Measurements from ENCODE around the gene MAP3K9. TPM values are rescaled to one million over a fixed set of nuclear protein-coding genes. Genes with fewer than 3 reads are reported as not detected.

Gene MAP3K9
- total RNA-seq, 2 donors from 2014 or later = 1.6 to 3.2 TPM

- H3K27me3 ChIP-seq = no peaks in the 10 kb centered on the region
- no peak overlapping the region for H3K4me3 ChIP-seq
- DNase-seq (ENCODE audit: low spot score) = no peak
- H3K4me1 ChIP-seq = no peaks in the 10 kb centered on the region
- no peak for TF ChIP-seq CTCF (IDR thresholded peaks at IDR 0.05)
- no peaks in the 10 kb centered on the region for H3K9me3 ChIP-seq
- no peaks in the 10 kb centered on the region for H3K36me3 ChIP-seq
- H3K27ac ChIP-seq = no peak overlapping the region
Measured at GRCh38 chr14:70789961-70790360, 19.4 kb downstream of the MAP3K9 start.

- TF ChIP-seq CTCF (IDR thresholded peaks at IDR 0.05) = no peak
- Histone ChIP-seq H3K4me1 (no peaks in the 10 kb centered on the region), H3K27ac (no peak overlapping the region), H3K9me3 (no peaks in the 10 kb centered on the region), H3K4me3 (no peak overlapping the region), H3K27me3 (no peaks in the 10 kb centered on the region), H3K36me3 (no peaks in the 10 kb centered on the region)
- no peak for DNase-seq (ENCODE audit: low spot score)
Measured at GRCh38 chr14:70789361-70789760, 20.0 kb downstream of the MAP3K9 start.

- DNase-seq (ENCODE audit: low spot score) = no peak
- TF ChIP-seq CTCF (IDR thresholded peaks at IDR 0.05) = no peak
Measured at GRCh38 chr14:70788898-70789297, 20.4 kb downstream of the MAP3K9 start.

GRCh38 chr14:70785556-70785955, 23.8 kb downstream of the MAP3K9 start:
- no peaks in the 10 kb centered on the region for H3K9me3 ChIP-seq
- no peak overlapping the region for H3K4me3 ChIP-seq
- no peak for TF ChIP-seq CTCF (IDR thresholded peaks at IDR 0.05)
- no peaks in the 10 kb centered on the region for H3K27me3 ChIP-seq
- no peaks in the 10 kb centered on the region for H3K4me1 ChIP-seq
- DNase-seq (ENCODE audit: low spot score) = no peak
- no peak overlapping the region for H3K27ac ChIP-seq
- H3K36me3 ChIP-seq = no peaks in the 10 kb centered on the region

More at GRCh38 chr14:70788898-70789297, 20.4 kb downstream of the MAP3K9 start:
- Histone ChIP-seq H3K27me3 (no peaks in the 10 kb centered on the region), H3K27ac (no peak overlapping the region), H3K4me3 (no peak overlapping the region), H3K9me3 (no peaks in the 10 kb centered on the region), H3K36me3 (no peaks in the 10 kb centered on the region), H3K4me1 (no peaks in the 10 kb centered on the region)

GRCh38 chr14:70784886-70785285, 24.4 kb downstream of the MAP3K9 start:
- DNase-seq (ENCODE audit: low spot score) = no peak
- TF ChIP-seq CTCF (IDR thresholded peaks at IDR 0.05) = no peak
- no peak overlapping the region for H3K4me3 ChIP-seq

GRCh38 chr14:70782361-70782760, 27.0 kb downstream of the MAP3K9 start:
- Histone ChIP-seq H3K4me3 (no peak overlapping the region), H3K9me3 (no peaks in the 10 kb centered on the region), H3K4me1 (peaks cover 0 to 4% of the 10 kb centered on the region in 2 donors), H3K27ac (no peak overlapping the region), H3K36me3 (no peaks in the 10 kb centered on the region), H3K27me3 (no peaks in the 10 kb centered on the region)
- no peak for DNase-seq (ENCODE audit: low spot score)
- no peak for TF ChIP-seq CTCF (IDR thresholded peaks at IDR 0.05)

More at GRCh38 chr14:70784886-70785285, 24.4 kb downstream of the MAP3K9 start:
- Histone ChIP-seq H3K36me3 (no peaks in the 10 kb centered on the region), H3K27me3 (no peaks in the 10 kb centered on the region), H3K27ac (no peak overlapping the region), H3K4me1 (no peaks in the 10 kb centered on the region), H3K9me3 (no peaks in the 10 kb centered on the region)
